GM12878 (cell line): ENCODE results near the gene LRRC31. TPM values are rescaled to one million over a fixed set of nuclear protein-coding genes. Genes with fewer than 3 reads are reported as not detected.

Source experiments
- ATF7 ChIP-seq: fragments of 450-650 bp; IDR thresholded peaks from 2 replicates; pipeline ENCODE4 v1.6.1; 2016; ENCODE audit warnings: low read depth, mild to moderate bottlenecking
- BCLAF1 ChIP-seq: fragments of 450-650 bp; IDR thresholded peaks from 2 replicates; pipeline ENCODE4 v1.6.1; 2017; ENCODE audit warnings: antibody characterized with exemption, mild to moderate bottlenecking, moderate library complexity
- BRCA1 ChIP-seq: IDR thresholded peaks from 2 replicates; pipeline ENCODE4 v1.6.1; 2011; ENCODE audit warnings: low read depth, low read length, improper control_type of control experiment
- CEBPZ ChIP-seq: fragments of 150-350 bp; IDR thresholded peaks from 2 replicates; pipeline ENCODE4 v1.6.1; 2016; ENCODE audit warnings: low read depth, low read length
- CHD1 ChIP-seq: IDR thresholded peaks from 2 replicates; pipeline ENCODE4 v1.6.1; 2012; ENCODE audit warnings: low read depth, low read length, improper control_type of control experiment
- EED ChIP-seq: sonication (generic); IDR thresholded peaks from 2 replicates; pipeline ENCODE4 v1.6.1; 2016; ENCODE audit warnings: antibody characterized with exemption, low read depth
- HDAC2 ChIP-seq: fragments of 200-600 bp; sonication (generic); IDR thresholded peaks from 2 replicates; pipeline ENCODE4 v1.6.1; 2017
- NFXL1 ChIP-seq: fragments of 450-650 bp; IDR thresholded peaks from 2 replicates; pipeline ENCODE4 v1.6.1; 2017; ENCODE audit warnings: antibody characterized with exemption, mild to moderate bottlenecking, borderline replicate concordance
- NR2C1 ChIP-seq: fragments of 450-650 bp; IDR thresholded peaks from 2 replicates; pipeline ENCODE4 v1.6.1; 2017; ENCODE audit warnings: antibody characterized with exemption, mild to moderate bottlenecking, moderate library complexity
- NR2C2 ChIP-seq: IDR thresholded peaks from 2 replicates; pipeline ENCODE4 v1.6.1; 2011; ENCODE audit warnings: borderline replicate concordance, low read depth; ENCODE audit not compliant: control insufficient read depth, insufficient read length
- NR2F1 ChIP-seq: fragments of 450-650 bp; conservative IDR thresholded peaks from 2 replicates; pipeline ENCODE4 v1.6.1; 2017; ENCODE audit warnings: mild to moderate bottlenecking
- PAX8 ChIP-seq: fragments of 450-650 bp; IDR thresholded peaks from 2 replicates; pipeline ENCODE4 v1.6.1; 2017; ENCODE audit warnings: mild to moderate bottlenecking, moderate library complexity
- POLR2AphosphoS5 ChIP-seq: IDR thresholded peaks from 2 replicates; pipeline ENCODE4 v1.6.1; 2011; ENCODE audit warnings: mild to moderate bottlenecking, low read length, inconsistent platforms
- REST ChIP-seq: IDR thresholded peaks from 2 replicates; pipeline ENCODE4 v1.6.1; 2012; ENCODE audit warnings: mild to moderate bottlenecking, low read depth, low read length
- SREBF1 ChIP-seq: IDR thresholded peaks from 2 replicates; pipeline ENCODE4 v1.6.1; 2012; ENCODE audit warnings: mild to moderate bottlenecking, low read length
- ZBED1 ChIP-seq: IDR thresholded peaks from 2 replicates; pipeline ENCODE4 v1.6.1; 2016; ENCODE audit warnings: borderline replicate concordance
- ZBTB11 ChIP-seq: fragments of 450-650 bp; formaldehyde crosslinking; IDR thresholded peaks from 2 replicates; pipeline ENCODE4 v1.5.0; 2022; ENCODE audit warnings: mild to moderate bottlenecking, missing genetic modification characterization
- polyA plus RNA-seq, 11 experiments: library from polyadenylated mRNA; depleted of rRNA in 4 of 11; unstranded in 6 of 11; stranded (reverse) in 5 of 11; fragments of >200 nt; fragmentation: Nextera tagmentation in 4 of 11; fragmentation: Illumina TruSeq in 1 of 11; extraction: Ambion mirVana in 4 of 11; extraction: Trizol in 1 of 11; gene quantifications; 1 replicate in 1 of 11; 2 replicates in 10 of 11; pipeline versions ENCODE4 v1.2.1 to v1.2.3, GENCODE V29; 2011 to 2016; ENCODE audit warnings: inconsistent platforms in 2 of 11, missing spikeins in 2 of 11, low read depth in 1 of 11
- total RNA-seq, 4 experiments: library from RNA; depleted of rRNA in 3 of 4; stranded (reverse); fragments of >200 nt in 3 of 4; fragmentation: Illumina TruSeq in 1 of 4; extraction: Trizol in 1 of 4; gene quantifications; 2 replicates each; pipeline versions ENCODE4 v1.2.1 to v1.2.3, GENCODE V29; 2013 to 2021

The LRRC31 gene
- total and polyA plus RNA-seq, 10 of the 15 experiments (the other 5 are each of a cell fraction or from before 2014, with no cell fraction given), result 0.04 to 0.06 (median 0.06) TPM; not detected in 7

- no peak for TF ChIP-seq NR2C1
- TF ChIP-seq CHD1, result no peak
- TF ChIP-seq POLR2AphosphoS5, result peak; percentile 71
- TF ChIP-seq BCLAF1, result no peak
- peak; percentile 68 for TF ChIP-seq EED
- no peak for TF ChIP-seq PAX8
- no peak for TF ChIP-seq BRCA1
- TF ChIP-seq SREBF1, result no peak
- TF ChIP-seq ATF7, result peak; percentile 80
- peak; percentile 48; the same call in 1 of the 2 replicates for TF ChIP-seq ZBED1
- TF ChIP-seq NR2F1, result peak; percentile 74
- TF ChIP-seq HDAC2, result no peak
- no peak for TF ChIP-seq REST
- TF ChIP-seq CEBPZ, result no peak
- TF ChIP-seq NR2C2, result no peak
- no peak for TF ChIP-seq NFXL1
- no peak for TF ChIP-seq ZBTB11
Observed at GRCh38 chr3:169813757-169814517, 55.8 kb downstream of the LRRC31 start (continued).
